ENCODE results near the gene ADGRD1.
"Not testable (repeated sequence)": the region's sequence is repeated elsewhere in the genome, so short reads cannot be mapped to it uniquely, and the experiment has no call there.

Gene ADGRD1

GRCh38 chr12:131060011-131060703 lies 106.5 kb downstream of the ADGRD1 start:
- DNase-seq: no peak

DNA sequence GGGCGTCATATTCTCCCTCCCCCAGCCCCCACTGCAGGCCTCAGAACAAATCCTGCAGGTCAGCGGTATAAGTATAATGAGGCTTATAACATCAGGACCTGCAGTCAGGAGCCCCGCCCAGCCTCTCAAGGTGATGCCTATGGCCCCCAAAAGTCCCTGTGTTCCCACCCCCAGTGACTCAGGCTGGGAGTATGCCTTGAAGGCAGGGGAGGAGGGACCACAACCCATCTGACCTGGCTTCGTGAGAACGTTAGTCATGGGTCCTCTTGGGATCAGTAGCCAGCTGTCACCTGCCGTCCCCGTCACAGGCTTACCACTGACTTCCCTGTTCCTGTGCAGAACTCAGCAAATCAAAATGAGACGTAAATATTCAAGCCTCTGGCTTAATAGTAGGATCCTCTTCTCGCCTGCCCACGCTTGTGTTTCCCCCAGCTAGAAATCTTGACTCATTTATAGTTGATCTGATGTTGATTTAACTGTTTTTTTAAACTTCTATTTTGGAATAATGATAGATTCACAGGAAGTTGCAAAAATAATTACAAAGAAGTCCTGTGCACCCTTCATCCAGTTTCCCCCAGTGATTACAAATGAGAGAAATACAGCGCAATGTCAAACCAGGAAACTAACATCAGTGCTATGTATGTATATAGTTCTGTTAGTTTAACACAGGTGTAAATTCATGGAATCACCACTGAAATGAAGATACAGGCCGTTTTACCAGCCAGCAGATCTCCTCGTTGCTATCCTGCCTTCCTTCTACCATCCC lies 107.5 kb downstream of the ADGRD1 start:
- DNase-seq: no peak

DNA sequence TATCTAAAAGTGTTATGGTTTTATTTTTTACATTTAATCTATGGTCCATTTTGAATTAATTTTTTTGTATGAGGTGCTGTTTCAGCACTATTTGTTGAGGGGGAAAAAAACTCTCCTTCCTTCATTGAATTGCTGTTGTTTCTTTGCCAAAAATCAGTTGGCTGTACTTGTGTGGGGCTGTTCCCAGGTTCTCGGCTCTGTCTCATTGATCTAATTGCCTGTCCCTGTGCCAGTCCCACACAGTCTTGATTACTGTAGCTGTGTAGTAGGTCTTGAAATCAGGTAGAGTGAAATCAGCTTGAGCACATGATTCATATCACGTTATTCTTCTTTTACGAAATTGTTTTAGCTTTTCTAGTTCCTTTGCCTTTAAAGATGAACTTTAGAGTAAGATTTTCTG lies 109.7 kb downstream of the ADGRD1 start:
- DNase-seq: no peak

- DNase-seq: no peak
Observed at GRCh38 chr12:131063960-131064359, 110.3 kb downstream of the ADGRD1 start.

GRCh38 chr12:131065279-131065678 lies 111.6 kb downstream of the ADGRD1 start:
- DNase-seq: no peak

- DNase-seq: no peak
Observed at GRCh38 chr12:131065801-131066200, 112.1 kb downstream of the ADGRD1 start.

DNA sequence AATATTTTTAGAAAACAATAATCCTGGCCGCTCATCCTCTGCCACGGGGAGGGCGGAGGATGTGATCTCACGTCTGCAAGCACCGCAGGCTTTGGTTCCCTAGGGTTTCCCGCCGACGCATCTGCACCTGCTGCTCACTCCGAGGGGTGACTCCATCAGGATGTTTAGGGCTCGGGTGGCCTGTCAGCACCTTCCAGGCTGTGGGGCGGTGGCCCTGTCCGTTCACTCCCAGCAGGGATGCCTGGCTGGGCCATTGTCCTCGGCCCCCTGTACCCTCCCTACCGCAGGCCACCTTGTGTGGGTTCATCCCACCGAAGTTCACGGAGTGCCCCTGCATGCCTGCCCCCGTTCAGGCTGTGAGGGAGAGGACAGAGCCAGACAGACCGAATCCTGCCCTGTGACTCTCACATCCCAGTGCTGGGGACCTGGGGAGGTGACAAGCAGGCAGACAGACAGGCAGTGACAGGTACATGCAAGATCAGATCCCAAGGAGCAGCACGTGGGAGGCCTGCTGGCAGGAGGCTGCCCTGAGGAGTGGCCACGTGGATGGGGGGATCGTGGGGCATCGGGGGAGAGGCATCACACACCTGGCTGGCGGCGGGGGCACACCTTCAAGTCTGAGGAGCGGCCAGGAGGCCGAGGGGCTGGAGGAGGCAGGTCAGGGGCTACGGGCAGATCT lies 112.6 kb downstream of the ADGRD1 start:
- DNase-seq: no peak

DNA sequence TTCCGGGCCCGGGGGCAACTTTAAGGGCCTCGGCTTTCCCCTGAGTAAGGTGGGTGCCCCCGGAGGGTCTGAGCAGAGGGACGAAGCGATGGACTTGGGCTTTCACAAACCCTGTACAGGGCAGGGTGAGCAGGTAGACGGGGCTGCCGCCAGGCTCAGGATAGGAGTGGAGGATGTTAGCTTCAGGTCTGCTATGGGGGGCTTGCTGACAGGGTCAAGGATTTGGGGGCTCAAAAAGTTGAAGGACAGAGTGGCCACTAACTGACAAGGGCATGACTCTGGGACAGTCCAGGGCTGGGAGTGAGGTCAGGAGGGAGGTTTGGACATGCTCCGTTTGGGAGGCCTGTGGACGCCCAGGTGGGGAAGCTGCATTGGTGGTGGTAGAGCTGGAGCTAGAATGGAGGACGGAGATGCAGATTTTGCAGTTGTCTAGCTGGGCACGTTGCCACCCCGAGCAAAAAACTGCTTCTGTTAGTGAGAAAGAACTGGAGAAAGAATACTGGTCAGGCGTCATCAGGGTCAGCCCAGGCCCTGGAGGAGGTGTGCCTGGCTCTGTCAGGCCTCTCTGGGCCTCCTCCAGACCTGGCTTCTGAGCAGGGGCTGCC lies 113.3 kb downstream of the ADGRD1 start:
- no peak for DNase-seq

DNA sequence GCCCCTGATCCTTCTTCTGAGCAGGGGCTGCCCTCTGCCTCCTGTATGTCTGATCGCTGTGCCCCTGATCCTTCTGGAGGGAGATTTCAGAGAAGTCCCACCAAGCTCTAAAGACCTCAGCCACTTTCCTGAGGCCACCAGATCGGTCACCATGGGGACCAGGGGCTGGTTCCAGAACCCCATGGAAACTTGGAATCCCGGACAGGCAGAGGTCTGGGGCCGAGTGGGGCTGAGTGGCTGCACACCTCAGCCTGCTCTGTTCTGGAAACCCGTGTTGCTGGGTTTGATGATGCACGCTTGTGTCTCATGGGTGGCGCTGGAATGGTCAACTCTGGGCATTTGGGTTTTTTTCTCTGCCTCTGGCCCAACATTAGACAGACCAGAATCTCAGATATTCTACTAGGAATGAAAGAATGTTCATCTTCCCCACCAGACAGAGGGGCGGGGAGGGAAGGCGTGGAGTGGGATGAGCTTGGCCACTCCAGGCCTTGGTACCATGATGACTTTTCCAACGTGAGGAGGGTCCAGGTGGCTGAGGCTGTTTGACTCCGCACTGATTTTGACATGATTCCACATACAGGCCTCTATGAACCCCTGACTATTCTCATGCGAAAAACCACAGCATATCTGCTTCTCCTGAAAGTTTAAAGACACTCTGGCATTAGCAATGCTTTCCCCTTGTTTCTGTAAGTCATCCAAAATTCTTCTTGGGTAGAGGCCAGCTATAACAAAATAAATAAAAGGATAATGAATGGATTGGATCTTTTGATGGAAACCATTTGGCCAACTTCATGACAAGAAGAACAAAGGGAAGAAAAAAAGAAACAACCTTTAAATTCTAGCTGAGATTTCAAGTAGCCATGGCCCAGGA lies 114.5 kb downstream of the ADGRD1 start:
- no peak for DNase-seq

GRCh38 chr12:131068926-131069720 lies 115.4 kb downstream of the ADGRD1 start:
- DNase-seq: not testable (repeated sequence)

DNA sequence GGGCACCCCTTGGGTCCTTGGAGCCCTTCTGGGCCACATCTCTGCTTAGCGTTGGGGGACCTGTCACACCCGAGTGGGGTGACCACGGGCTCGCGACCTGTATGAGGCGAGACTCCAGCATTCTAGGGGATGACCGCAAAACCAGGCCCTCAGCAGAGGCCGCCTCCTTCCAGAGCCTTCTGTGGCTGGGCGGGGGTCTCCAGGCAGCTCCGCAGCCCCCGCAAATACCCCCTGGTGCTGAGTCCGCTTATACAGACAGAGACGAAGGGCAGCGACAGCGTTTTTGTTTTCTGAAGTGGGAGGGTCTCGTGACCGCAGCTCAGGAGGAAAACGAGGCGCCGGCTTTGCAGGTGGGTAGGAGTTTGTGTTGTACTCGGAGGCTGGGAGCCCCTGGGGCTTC lies 116.4 kb downstream of the ADGRD1 start:
- not testable (repeated sequence) for DNase-seq

DNA sequence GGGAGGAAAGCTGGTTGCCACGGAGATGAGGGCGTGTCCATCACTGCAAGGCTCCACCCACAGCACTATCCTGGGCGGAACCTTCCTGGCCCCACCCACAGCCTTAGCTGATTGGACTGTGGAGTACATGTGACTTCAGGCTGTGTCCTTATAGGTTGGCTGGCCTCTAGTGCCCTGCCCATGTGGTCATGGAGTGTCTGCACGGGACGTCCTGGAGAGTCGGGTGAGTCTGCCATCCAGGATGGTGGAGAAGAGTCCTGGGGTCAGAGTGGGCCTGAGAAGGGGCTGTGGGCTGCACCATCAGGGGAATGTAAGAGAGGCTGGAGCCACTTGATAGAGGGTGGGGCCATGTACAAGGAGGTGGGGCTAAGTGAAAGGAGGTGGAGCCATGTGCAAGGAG lies 117.0 kb downstream of the ADGRD1 start:
- DNase-seq: not testable (repeated sequence)

DNA sequence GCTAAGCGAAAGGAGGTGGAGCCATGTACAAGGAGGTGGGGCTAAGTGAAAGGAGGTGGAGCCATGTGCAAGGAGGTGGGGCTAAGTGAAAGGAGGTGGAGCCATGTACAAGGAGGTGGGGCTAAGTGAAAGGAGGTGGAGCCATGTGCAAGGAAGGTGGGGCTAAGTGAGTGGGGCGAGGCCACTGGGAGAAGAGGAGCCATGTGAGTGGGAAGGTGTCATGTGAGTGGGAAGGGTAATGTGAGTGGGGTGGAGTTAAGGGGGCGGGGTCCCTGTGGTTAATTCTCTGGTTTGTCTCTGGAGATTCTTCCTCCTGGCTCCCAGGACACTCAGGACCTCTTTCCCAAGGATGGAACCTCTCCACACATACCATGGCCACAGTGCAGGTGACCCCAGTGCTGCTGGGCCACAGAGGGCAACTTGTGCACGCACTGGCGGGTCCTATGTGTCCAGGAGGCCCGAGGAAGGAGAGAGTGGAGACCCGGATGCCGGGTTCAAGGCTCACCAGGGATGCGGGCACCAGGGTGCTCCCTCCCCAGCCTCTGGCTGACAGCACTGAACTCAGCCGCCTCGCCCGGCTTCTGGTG lies 117.6 kb downstream of the ADGRD1 start:
- not testable (repeated sequence) for DNase-seq

DNA sequence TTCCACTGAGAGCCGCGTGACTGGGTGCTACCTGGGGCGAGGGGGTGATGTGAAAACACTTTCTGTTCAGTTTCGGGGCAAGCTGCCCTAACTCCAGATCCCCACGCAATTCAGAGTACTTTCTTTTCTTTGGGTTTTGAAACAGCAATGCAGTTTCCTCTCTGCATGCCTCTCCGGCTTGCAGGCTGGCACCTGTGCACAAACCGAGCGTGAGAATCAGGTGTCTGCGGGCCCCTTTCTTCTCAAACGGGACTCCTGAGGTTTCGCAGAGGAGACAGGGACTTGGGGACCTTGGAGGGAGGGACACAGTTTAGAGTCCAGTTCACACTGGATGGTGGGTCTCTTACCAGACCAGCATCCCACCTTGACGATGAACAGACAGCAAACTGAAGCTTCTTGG lies 118.2 kb downstream of the ADGRD1 start:
- not testable (repeated sequence) for DNase-seq

- no peak for DNase-seq
Observed at GRCh38 chr12:131072451-131073230, 118.9 kb downstream of the ADGRD1 start.

DNA sequence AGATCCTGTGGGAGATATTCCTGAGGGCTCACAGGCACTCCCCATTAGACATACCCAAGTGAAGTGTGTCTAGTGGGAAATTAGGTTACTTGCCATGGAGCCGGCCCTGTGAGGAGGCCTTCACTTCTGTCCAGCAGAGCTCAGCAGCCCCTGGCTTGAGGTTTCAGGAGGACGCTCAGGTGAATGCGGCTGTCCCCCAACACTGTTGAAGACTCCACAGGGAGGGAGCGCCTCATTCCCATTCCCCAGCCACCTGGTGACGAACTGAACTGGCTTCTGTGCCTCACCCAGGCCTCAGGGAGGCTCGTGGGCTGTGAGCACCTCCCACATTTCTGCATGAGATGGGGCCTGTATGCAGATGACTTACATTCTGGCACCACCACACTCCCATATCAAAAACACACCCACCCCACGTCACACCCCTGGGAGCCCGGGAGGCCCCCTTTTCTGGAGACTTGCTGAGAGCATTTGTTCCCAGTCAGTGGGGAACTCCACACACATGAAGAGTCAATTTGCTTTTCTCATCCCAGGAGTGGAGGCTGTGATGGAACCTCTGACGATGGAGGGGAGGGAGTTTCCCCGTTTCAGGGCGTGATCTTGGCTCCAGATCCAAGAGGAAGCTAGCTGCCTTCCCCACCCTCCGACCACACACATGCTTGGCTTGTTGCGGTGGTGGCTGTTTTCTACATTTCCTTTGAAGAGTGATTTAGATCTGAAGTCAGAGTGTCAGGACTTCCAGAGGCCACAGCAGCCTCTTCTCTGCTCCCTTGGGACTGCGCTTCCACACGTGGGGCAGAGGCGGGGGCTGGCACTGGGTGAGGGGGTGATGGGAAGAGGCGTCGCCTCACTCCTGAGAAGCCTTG lies 120.7 kb downstream of the ADGRD1 start:
- no peak for DNase-seq

DNA sequence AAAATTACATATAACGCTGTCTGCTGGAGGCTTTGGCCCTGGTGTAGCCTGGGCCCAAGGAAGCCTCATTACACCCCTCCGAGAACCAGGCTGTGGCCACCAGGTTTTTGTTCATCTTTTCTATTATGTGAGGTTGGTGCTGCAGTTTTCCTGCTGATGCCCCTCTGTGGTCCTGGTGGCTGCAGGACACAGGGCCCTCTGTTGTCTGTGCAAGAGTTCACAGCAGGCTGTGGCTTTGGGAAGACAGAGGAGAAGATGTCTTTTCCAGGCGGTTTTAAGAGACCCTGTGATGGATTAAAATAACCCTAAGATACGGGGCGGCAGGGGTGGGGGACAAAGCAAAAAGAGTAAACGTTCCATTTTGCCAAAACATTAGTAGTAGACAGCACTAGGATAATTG lies 121.5 kb downstream of the ADGRD1 start:
- DNase-seq: no peak

DNA sequence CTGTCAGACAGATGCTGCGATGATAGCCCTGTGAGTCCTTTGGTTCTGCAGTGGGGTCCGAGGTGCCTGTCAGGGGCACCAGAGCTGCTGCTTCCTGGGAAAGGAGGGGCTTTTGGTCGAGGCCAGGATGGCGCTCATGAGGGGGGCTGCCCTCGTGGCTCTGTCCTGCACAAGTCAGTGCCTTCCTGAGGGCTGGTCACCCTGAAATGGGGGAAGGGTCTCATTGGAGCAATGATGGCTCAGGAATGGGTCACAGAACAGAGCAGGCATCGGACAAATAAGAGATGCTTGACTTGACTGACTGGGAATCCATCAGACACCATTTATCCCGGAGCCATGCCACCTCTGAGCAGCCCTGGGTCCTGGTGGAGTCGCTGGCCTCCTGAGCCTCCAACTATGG lies 121.9 kb downstream of the ADGRD1 start:
- no peak for DNase-seq

DNA sequence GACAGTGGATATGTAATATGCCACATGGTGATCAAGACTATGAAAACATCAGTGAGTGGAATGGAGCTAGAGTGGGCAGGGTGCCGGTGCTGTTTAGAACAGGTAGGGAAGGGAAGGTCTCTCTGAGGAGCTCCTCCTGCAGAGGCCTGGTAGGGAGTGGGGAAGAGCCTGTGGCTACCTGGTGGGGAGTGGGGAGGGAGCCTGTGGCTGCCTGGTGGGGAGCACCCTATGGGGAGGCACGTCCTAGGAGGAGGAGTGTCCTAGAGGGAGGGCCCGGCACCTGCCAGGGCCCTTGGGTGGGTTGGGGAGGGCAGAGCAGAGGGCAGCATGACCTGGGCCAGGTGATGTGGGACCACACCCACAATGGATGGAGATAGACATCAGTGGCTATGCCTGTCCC lies 122.6 kb downstream of the ADGRD1 start:
- no peak for DNase-seq

All from NCI-H510A treated with DMSO at 0.1 percent for 48 hours (cell line).